NCI-H226 (cell line): ENCODE results near the gene DPYSL4.

ENCODE experiments used
- DNase-seq: peaks from one replicate; pipeline ENCODE4 v3.0.0-alpha.2; 2015

Gene DPYSL4

DNA sequence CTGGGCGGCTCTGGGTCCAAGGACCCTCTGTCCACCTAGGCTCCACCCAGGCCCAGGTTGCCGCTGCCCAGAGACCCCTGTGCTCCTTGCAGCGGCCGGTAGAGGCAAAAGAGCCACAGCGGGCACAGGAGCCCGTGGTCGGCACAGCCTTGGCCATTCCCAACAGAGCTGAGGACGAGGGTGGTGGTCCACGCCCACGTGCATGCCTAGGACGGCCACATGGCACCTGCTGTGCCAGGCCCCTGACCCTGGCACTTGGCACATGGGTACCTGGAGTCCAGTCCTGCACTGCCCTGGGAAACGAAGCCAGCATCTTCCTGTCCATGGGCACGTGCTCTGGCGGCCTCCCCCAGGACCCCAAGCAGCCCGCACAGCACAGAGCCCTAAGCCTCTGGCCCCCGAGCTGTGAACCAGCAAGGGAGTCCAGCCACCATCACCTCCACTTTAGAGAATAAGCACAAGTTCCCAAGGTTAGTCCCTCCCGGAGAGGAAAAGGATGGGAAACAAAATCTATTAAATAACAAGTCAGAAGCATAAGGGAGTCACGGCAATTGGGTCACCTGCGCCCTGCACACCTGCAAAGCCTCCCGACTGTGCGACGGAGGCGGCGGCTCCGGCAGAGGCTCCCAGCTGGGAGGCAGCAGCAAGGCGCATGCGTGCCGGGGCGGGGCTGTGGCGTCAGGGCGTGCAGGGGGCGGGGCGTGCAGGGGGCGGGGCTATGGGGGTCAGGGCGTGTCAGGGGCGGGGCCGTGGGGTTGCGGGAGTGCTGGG lies 61.9 kb downstream of the DPYSL4 start:
- no peak for DNase-seq

DNA sequence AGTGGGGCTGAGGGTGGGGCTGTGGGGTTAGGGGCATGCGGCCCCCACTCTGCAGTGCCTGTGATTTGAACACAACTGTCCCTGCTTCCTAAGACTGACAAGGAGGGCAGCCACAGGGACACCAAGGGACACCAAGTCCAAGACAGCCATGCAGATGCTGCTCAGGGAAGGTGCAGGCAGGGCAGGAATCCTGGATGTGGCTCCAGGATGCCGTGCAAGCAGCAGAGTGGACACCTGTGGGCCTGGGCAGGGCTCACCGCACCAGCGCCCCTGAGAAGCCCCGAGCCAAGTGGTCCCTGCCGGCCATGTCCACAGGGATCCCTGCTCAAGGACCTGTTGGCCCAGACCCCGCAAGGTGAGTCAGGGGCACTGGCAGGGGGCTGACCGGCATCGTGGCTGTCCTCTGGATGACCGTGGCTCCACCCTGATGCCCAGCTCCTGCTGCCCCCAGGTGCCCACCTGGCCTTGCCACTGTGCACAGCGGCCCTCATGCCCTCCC lies 62.5 kb downstream of the DPYSL4 start:
- DNase-seq = no peak

DNA sequence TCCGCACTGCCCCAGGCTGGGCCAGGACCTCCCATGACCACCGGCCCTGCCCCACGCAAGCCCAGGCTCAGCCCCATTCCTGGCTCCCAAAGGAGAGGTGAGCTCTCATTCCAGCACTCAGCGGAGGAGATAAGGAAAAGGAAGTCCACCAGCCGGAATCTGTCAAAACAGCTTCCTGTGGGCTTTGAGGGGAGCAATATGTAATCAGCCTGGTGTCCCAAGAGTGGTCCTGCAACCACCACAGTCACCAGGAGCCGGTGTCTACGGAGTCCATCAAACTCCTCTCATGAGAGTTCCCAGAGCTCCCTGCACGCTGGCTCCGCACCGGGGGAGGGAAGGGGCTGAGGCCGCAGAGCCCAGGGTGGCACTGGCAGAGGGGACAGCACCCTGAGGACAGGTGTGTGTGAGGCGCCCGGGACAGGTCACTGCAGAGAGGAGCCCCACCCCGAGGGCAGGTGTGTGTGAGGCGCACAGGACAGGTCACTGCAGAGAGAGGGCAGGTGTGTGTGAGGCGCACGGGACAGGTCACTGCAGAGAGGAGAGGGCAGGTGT lies 63.2 kb downstream of the DPYSL4 start:
- no peak for DNase-seq

DNA sequence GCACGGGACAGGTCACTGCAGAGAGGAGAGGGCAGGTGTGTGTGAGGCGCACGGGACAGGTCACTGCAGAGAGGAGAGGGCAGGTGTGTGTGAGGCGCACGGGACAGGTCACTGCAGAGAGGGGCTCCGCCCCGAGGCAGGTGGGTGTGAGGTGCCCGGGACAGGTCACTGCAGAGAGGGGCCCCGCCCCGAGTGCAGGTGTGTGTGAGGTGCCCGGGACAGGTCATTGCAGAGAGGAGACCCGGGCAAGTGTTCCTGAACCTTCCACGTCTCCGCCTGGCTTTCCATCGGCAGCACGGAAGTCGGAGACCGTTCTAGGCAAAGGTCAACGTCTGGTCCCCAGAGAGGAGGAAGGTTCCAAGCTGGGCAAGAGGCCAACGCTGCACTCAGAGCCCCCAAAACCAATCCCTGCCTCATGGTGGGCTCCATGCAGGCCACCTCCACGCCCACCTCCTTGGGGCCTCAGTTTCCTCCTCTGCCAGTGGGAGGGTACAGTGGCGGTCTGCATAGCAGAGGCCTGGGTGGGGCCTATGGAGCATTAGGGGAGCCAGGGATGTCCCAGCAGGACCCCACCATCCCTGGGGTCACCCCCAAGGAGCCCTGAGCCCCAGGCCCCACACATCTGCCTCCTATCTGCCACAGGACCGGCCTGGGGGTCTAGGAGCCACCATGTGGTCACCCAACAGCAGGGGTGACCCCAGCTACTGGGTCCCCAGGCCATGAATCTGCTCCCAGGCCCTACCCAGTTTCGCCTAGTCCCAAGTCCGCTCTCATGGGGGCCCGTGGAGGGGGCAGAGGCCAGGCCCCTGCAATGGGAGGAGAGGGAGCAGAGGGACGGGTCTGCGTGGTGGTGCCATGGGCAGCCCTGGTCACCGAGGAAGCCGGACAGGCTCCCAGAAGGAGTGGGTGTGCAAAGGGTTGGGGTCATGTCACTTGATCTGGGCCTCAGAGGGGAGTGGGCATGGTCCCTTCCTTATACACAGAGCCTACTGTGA lies 64.0 kb downstream of the DPYSL4 start:
- DNase-seq = no peak

DNA sequence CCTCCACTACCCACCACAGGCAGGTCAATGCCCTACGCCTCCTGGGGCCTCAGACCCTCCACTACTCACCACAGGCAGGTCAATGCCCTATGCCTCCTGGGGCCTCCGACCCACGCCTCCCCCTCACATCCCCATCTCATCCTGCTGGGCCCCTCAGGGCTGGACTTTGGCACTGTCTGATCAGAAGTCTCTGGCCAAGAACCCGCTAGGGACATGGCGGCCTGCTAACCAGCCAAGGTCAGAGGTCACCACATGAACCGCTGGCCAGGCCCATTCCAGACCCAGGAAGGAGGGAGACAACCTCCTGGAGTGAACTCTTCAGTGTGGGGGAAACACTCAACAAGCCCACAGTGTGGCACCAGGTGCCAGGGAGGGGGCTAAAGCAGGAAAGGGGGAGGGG lies 65.2 kb downstream of the DPYSL4 start:
- DNase-seq = no peak

DNA sequence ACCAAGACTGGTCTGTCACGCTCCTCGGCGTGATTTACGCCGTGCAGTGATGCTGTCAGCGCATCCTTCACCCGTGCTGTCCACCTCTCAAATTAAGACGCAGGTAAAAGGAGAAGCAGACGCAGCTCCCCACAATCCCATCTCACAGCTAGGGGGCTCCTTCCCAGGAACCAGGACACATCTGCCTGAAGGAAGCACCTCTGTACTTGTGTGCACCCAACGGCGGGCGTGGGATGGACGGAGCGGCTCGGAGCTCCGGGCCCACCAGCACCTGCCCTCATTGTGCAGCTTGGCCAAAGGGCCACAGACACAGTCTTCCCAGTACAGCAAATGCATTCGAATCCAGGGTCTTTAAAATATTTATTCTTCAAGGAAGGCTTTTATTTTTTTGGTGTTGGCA lies 65.7 kb downstream of the DPYSL4 start:
- DNase-seq = no peak

DNA sequence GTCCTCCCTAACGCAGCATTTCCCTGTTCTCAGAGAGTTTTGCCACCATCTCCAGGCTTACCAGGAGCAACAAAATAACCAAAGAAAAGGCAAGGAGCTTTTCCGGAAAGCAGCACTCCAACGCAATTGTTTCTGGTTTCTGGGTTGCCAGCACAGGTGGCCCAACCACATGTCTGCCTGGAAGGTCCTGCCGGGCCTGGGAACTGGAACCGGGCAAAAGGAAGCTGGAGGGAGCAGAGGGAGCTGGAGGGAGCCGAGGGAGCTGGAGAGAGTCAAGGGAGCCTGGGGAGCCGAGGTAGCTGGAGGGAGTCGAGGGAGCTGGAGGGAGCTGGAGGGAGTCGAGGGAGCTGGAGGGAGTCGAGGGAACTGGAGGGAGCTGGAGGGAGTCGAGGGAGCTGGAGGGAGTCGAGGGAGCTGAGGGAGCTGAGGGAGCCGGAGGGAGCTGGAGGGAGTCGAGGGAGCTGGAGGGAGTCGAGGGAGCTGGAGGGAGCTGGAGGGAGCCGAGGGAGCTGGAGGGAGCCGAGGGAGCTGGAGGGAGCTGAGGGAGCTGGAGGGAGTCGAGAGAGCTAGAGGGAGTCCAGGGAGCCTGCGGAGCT lies 66.4 kb downstream of the DPYSL4 start:
- no peak for DNase-seq

DNA sequence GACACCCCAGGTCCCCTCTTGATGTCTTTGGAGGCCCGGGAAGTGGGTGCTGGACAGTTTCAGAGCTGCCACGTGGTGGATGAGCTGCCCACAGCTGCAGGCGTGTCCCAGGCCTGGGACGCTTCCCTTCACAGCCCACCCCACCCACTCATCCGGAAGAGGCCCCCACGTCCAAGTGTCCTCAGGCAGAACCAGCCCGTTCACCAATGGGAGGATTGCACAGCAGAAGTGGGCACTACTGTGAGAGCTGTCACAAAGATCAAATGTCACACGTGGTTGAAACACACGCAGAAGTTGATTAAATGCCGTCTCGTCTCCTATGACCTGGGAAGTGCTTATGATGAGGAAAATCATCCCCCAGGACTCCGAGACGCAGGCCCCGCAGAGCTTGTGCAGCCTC lies 68.1 kb downstream of the DPYSL4 start:
- no peak for DNase-seq
